ENCODE measurements around the gene GRB10.

Gene GRB10

GRCh38 chr7:50688226-50688590 lies 94.5 kb downstream of the GRB10 start:
- no peak for DNase-seq (ENCODE audit: low spot score)

DNA sequence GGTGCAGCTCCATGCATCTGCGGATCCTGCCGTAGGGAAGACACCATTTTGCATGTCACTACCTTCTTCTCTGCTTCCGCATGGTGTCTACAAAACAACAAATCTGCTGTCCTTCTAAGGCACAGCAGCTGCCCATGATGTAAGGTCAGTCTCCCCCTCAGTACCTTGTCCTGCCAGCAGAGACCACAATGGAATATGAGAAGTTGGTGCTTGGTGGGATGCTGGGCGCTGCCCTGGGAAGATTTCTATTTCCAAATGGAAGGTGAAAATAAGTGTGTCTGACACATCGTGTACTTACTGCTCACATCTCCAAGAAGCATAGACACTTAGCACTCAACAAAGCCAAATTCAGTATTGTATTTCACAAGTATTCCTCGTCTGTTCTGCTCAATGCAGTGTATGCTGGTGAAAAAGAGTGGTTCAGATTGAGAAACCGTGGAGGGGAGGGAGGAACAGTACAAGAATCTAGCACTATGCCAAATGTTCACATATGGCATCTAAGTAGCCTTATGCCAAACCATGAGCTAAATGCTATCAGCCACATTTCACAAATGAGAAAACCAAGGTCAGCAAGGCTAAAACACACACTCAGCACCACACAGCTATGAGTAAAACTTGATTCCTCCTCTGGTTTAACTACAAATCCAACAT lies 95.0 kb downstream of the GRB10 start:
- DNase-seq (ENCODE audit: low spot score) = no peak

DNA sequence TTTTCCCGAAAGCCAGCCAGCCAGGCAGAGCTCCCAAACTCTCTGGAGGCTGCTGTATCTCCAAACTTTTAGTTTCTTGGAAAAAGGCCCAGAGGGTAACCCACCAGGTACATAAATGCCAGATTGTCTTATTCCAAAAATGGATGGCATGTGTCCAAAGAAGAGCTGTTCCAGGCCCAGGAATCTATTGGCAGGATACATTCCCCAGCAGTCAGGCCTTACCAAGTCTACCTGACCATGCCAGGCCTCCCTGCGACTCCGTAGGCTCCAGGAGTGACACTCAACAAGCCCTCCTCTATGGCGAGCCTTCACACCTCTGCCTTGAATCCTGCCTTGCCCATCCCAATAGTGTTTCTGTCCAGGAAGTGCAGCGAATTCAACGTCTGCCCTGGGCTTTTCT lies 95.6 kb downstream of the GRB10 start:
- no peak for DNase-seq (ENCODE audit: low spot score)

- no peak for DNase-seq (ENCODE audit: low spot score)
These were observed 97.3 kb downstream of the GRB10 start for GRCh38 chr7:50685135-50686065.

DNA sequence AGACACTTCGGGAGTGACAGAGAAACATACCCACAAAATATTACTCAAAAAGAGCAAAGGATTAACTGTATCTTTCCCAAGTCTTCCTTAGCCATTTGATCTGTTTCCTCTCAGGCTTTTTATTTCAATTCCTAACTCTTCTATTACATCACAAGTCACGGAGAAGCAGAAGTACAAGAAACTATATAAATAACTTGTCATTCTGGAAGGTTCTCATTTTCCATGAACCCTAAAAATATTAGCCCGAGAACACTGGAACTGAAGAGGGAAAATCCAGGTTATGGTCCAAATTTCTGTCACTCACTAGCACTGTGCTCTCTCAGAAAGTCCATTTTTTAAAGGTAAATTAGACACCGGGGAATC lies 98.0 kb downstream of the GRB10 start:
- no peak for DNase-seq (ENCODE audit: low spot score)

- DNase-seq (ENCODE audit: low spot score) = no peak
These were observed 98.5 kb downstream of the GRB10 start for GRCh38 chr7:50684011-50684712.

GRCh38 chr7:50682573-50682972 lies 100.1 kb downstream of the GRB10 start:
- no peak for DNase-seq (ENCODE audit: low spot score)

- no peak for DNase-seq (ENCODE audit: low spot score)
These were observed 100.6 kb downstream of the GRB10 start for GRCh38 chr7:50682079-50682478.

DNA sequence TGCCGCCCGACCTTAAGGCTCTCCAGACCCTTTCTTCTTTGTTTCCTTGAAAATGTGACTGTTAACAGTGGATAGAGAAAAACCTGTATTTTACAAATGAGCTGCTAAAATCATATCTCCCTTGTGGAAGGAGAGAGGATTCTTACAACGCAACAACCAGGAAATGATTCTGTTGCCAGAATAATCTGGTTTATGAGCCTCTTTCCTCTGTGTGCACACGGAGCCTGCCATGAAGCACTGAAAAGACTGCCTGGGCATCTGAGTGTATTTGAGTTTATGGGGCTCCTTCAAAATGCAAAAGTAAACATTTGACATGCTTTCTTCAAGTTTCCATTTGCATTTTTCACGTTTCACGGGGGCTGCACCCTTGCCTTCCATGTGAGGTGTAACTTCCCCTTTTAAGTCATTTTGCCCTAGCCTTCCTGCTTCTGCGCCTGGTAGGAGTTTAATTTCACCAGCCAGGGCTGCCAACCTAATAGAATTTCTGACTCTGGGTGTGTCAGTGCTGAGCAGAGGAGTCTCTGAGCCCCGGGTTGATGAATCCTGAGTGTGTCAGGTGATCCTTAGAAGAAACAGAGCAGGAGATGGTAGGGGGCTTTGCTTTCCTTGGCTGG lies 101.2 kb downstream of the GRB10 start:
- DNase-seq (ENCODE audit: low spot score) = no peak

DNA sequence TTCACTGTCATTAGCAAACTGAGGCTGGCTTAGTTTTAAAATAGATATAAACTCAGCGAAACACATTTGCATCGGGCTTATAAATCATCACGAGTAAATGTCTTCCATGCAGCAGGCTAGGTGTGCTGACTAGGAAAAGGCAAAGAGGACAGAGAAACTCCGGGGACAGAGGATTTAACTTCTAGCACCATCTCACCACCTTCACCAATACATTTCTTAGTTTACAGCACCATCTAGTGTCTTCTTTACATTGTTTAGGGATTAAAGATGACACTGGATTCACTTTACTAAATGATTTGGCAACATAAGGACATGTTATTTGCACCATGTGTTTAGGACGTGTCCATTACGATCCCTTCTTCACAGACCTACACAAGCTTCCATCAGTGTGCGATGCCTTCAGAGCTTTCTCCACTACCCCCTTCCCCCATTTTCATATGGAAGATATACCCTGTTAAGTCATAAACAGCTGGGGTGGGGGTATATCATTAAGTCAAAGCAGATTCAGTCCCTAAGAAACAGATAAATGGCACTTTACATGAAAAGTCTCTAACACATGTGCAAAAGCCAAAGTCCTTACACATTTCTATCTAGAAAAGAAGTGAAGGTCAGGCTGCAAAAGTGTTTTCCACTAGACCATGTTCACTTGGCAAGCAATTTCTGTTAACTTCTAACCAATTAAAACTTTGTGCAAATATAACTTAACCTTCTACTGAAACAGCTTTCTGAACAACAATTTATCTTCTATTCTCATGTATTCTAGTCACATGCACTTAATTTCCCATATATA lies 103.3 kb downstream of the GRB10 start:
- peak; percentile 63 for DNase-seq (ENCODE audit: low spot score)

- no peak for DNase-seq (ENCODE audit: low spot score)
These were observed 104.1 kb downstream of the GRB10 start for GRCh38 chr7:50678586-50678985.

DNA sequence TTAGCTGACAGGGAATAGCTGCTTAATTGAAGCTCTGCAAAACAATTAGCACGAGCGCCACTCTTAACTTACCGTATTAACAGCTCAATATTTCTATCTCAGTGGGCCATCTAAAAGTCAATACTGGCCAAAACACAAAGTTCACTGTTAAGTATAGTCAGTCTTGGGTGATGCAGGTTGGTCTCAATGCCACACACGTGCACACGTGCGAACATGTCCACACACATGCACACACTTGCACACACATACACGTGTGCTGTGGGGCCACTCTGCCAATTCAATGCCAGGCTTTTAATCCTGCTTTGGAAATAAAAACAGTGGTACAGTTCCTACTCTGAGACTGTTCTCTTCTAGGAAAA lies 105.1 kb downstream of the GRB10 start:
- DNase-seq (ENCODE audit: low spot score) = no peak

GRCh38 chr7:50676740-50677637 lies 105.7 kb downstream of the GRB10 start:
- no peak for DNase-seq (ENCODE audit: low spot score)

GRCh38 chr7:50676079-50676478 lies 106.6 kb downstream of the GRB10 start:
- no peak for DNase-seq (ENCODE audit: low spot score)

GRCh38 chr7:50674896-50675835 lies 107.5 kb downstream of the GRB10 start:
- DNase-seq (ENCODE audit: low spot score) = no peak

DNA sequence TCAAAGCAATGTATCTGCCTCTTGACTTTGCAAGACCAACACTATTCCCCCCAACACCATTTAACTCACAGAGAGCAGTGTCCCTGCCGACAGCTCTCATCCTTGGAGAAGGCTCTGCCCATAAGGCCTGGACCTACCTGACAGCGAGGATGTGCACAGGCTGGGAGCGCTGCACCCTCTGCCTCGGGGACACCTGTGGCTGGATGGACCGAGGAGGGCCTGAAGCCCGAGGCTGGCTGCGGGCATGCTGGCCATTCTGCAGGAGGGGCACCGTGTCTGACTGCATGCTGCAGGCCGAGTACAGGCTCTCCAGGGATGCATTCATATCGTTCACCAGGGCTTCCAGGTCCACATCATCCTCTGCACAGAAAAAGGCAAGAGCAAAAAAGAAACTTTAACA lies 108.4 kb downstream of the GRB10 start:
- no peak for DNase-seq (ENCODE audit: low spot score)

DNA sequence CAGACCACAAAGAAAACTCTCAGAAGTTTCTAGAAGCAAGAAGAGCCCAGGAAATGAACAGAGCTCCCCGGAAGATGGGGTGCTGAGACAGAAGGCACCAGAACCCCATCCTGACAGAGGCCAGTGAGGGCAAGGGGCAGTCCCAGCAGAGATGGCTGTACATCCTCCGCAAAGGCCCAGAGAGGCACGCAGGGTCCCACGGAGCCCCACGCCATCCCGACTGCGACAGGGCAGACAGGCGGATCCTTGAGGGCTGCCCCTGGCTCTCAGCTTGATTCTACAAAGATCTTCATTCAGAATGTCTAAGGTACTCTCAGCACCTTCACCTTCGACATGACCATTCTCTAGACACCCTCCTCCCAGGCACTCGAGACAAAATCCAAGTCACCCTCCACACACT lies 109.6 kb downstream of the GRB10 start:
- no peak for DNase-seq (ENCODE audit: low spot score)

DNA sequence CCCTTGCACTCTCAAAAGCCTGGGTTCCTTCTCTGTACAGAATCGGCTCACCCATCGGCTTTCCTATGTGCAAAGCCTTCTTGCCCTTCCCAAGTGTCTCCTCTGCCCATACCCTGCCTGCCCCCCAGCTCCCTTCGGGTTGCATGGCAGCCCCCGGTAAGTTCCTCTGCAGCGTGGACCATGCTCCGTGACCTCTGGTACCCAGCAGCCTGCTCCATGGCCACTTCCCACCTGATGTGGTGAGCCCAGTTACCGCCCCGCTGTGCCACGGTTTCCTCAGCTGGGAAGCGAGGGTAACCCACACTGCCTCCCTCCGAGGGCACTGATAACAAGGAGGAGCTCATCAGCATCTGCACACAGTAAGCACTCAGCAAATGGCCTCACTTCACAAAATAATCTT lies 110.7 kb downstream of the GRB10 start:
- DNase-seq (ENCODE audit: low spot score) = no peak

DNA sequence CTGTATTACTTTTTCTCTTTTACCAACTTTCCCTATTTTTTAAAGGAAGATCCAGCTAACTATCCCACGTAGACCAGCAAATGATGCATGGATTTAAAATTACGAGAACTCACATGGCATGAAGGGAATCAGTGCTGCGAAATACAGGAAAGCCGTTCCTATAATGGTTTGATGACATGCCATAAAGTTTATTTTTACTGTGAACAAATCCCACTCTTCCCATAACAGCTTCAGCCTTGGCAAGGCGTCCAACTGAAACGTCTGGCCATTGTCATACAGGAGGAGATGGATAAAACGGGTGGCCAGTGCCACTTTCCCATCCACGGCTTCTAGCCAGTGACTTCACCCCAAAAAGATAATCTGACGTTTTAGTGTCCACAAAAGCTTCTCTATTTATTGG lies 111.3 kb downstream of the GRB10 start:
- DNase-seq (ENCODE audit: low spot score) = no peak

GRCh38 chr7:50669890-50670289 lies 112.8 kb downstream of the GRB10 start:
- DNase-seq (ENCODE audit: low spot score) = no peak

Data from RKO (cell line).